Parathyroid adenoma (tissue), 2 donors: ENCODE data around the gene CCL13.

Experiments
- H2AFZ ChIP-seq: fragments of 300-600 bp; sonication (generic); one replicate; pipeline ENCODE4 v1.7.0; 2017; ENCODE audit warnings: antibody characterized with exemption, mild to moderate bottlenecking
- H3K27ac ChIP-seq: fragments of 300-600 bp; sonication (generic); one replicate; pipeline ENCODE4 v1.7.0; 2017
- H3K27me3 ChIP-seq: fragments of 300-600 bp; sonication (generic); one replicate; pipeline ENCODE4 v1.7.0; 2017; ENCODE audit warnings: low read length; ENCODE audit not compliant: control insufficient read depth, insufficient read depth
- H3K36me3 ChIP-seq: fragments of 300-600 bp; sonication (generic); one replicate; pipeline ENCODE4 v1.7.0; 2017; ENCODE audit warnings: low read length; ENCODE audit not compliant: control insufficient read depth, insufficient read depth
- H3K4me1 ChIP-seq: fragments of 300-600 bp; sonication (generic); one replicate; pipeline ENCODE4 v1.7.0; 2017; ENCODE audit warnings: control low read depth
- H3K4me2 ChIP-seq: fragments of 300-600 bp; sonication (generic); one replicate; pipeline ENCODE4 v1.7.0; 2017; ENCODE audit warnings: low read length
- H3K4me3 ChIP-seq: fragments of 300-600 bp; sonication (generic); one replicate; pipeline ENCODE4 v1.7.0; 2017; ENCODE audit warnings: low read depth, low read length
- H3K79me2 ChIP-seq: fragments of 300-600 bp; sonication (generic); one replicate; pipeline ENCODE4 v1.7.0; 2017; ENCODE audit warnings: control low read depth
- H3K9ac ChIP-seq: fragments of 300-600 bp; sonication (generic); one replicate; pipeline ENCODE4 v1.7.0; 2017; ENCODE audit warnings: mild to moderate bottlenecking
- H3K9me3 ChIP-seq: fragments of 300-600 bp; sonication (generic); one replicate; pipeline ENCODE4 v1.7.0; 2017; ENCODE audit warnings: low read length; ENCODE audit not compliant: control insufficient read depth
- CTCF ChIP-seq: fragments of 300-600 bp; sonication (generic); IDR thresholded peaks from one replicate; pipeline ENCODE4 v1.7.0; 2017; ENCODE audit warnings: antibody characterized with exemption, mild to moderate bottlenecking
- donor health status: primary hyperparathyroidism.

CCL13 gene

DNA sequence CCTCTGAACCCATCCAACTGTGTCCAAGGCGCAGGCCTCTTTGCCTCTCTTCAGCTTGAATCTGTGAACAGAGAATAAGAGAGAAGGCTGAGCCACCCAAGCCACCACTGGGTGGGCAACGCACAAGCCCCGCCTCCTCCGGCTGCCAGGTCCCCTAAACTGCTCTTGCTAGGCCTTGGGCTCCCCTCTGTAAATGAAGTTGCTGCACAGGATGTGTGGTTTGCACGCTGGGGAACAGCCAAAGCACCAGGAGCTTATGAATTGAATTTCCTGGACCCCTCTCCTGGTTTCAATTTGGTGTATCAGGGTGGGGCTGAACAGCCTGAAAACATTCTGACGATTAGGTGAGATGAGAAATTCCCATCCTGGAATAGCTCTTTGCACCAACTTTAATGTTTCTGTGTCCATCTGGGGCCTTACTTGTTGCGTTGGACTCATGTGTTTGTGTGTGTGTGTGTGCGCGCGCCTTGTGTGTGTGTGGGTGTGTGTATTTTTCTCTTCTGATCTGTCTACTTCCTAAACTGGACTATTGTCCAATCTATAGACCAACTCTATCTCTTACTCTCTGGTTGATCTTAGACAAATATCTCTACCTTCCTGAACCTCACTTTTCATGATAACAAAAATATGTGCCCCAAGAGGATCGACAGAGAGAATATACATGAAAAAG lies 4.5 kb downstream of the CCL13 start:
- H3K9me3 ChIP-seq: no peaks in the 10 kb centered on the region

DNA sequence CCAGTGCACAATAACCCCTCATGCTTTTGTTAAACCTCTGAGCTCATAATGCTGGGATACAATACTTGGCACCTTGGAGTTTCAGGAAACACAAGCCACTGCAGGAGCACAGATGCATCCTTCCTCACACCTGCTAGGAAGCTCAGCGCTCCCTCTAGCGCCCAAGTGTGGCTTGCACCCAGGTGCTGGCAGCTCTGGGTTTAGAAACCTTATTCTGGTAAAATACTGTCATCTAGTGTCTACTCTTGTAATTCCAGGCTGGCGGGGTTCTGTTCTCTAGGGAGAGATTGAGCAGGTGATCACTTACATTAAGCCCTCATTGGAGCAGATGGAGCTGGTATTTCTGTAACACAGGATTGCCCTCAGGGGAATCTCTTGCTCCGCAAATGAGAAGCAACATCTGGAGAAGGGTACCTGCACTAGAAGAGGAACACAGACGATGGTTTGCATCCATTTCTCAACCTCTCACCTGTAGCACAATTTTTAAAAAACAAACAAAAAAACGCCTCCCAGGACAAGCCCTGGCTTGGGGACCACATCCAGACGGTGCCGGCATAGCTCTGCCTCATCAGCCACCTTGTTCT lies 5.3 kb downstream of the CCL13 start:
- H3K9me3 ChIP-seq: no peaks in the 10 kb centered on the region
- H3K9ac ChIP-seq: no peak overlapping the region
- no peaks in the 10 kb centered on the region for H3K79me2 ChIP-seq
- H3K36me3 ChIP-seq: no peaks in the 10 kb centered on the region
- H3K27me3 ChIP-seq: no peaks in the 10 kb centered on the region
- peak; percentile 96 for TF ChIP-seq CTCF
- H3K4me1 ChIP-seq: no peaks in the 10 kb centered on the region
- no peak overlapping the region for H3K27ac ChIP-seq
- H3K4me3 ChIP-seq: no peak overlapping the region
- no peak overlapping the region for H2AFZ ChIP-seq
- no peak overlapping the region for H3K4me2 ChIP-seq

More for the DNA sequence above, 4.5 kb downstream of the CCL13 start:
- H3K36me3 ChIP-seq: no peaks in the 10 kb centered on the region
- H3K4me3 ChIP-seq: no peak overlapping the region
- TF ChIP-seq CTCF: no peak
- no peaks in the 10 kb centered on the region for H3K27me3 ChIP-seq
- H3K27ac ChIP-seq: no peak overlapping the region
- H3K4me1 ChIP-seq: no peaks in the 10 kb centered on the region
- no peak overlapping the region for H3K9ac ChIP-seq
- H3K79me2 ChIP-seq: no peaks in the 10 kb centered on the region
- no peak overlapping the region for H3K4me2 ChIP-seq
- no peak overlapping the region for H2AFZ ChIP-seq

DNA sequence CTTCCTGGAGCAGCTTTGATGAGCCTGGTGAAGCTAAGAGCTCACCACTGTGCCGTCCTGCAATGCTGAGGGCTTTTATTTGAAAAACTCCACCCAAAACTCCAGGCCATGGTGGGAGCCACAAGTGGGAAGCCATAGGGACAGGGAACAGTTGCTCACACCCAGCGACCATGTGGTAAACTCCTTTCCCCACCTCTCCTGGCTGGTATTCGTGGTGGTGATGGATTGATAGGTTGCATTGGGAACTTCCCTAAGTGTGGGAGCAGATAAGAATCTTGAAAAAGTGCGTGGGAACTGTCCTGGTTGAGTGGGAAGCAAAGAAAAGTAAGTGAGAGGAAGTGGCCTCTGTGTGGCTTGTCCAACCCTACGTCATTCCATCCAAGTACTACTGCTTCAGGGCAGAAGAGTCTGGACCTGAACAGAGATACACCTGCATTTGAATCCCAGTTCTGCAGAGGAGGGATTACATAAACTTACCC lies 6.9 kb downstream of the CCL13 start, which contains the start of gene CCL1:
CCL1 (minus strand) TSS at position 51 of the 479 bp plus-strand sequence. CDS start 72 bp downstream, outside the sequence.
- H2AFZ ChIP-seq: no peak within 1 kb of the TSS
- no peak within 1 kb of the TSS for H3K4me3 ChIP-seq
- no peak for TF ChIP-seq CTCF
- H3K79me2 ChIP-seq: no peaks in the 10 kb centered on the region
- H3K27me3 ChIP-seq: no peaks in the 10 kb centered on the region
- H3K9ac ChIP-seq: no peak within 1 kb of the TSS
- H3K9me3 ChIP-seq: no peaks in the 10 kb centered on the region
- no peaks in the 10 kb centered on the region for H3K4me1 ChIP-seq
- no peaks in the 10 kb centered on the region for H3K36me3 ChIP-seq
- H3K27ac ChIP-seq: no peak within 1 kb of the TSS
- no peak within 1 kb of the TSS for H3K4me2 ChIP-seq

- no peak overlapping the region for H2AFZ ChIP-seq
- H3K9me3 ChIP-seq: no peaks in the 10 kb centered on the region
- H3K79me2 ChIP-seq: no peaks in the 10 kb centered on the region
- no peak overlapping the region for H3K4me2 ChIP-seq
- H3K4me1 ChIP-seq: no peaks in the 10 kb centered on the region
- no peak overlapping the region for H3K27ac ChIP-seq
- H3K27me3 ChIP-seq: no peaks in the 10 kb centered on the region
- no peak for TF ChIP-seq CTCF
- no peak overlapping the region for H3K9ac ChIP-seq
- no peak overlapping the region for H3K4me3 ChIP-seq
- no peaks in the 10 kb centered on the region for H3K36me3 ChIP-seq
These were observed 8.5 kb downstream of the CCL13 start for GRCh38 chr17:34364751-34365150.
